ENCODE measurements around the gene KCND2.
"Not testable (repeated sequence)": the region's sequence is repeated elsewhere in the genome, so short reads cannot be mapped to it uniquely, and the experiment has no call there.

The KCND2 gene

DNA sequence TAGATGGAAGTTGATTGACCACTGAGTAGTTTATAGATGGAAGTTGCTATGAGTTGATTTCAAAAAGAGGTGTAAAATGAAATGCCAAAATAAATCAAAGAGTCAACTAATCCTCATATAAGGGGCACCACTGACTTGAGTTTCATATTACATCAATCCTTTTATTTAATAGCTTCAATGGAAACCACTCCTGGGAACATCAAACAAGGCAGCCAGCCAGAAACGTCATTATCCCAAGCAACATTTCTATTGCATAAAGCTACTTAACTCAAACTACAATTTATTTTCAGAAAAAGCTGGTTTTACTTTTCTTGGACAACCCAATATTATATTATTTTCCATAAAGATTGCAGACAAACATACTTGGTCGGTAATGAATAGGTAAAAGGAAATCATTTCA lies 422.9 kb downstream of the KCND2 start:
- TF ChIP-seq CTCF (IDR thresholded peaks at IDR 0.05; ENCODE audit: low read depth, low read length) = no peak
- DNase-seq (ENCODE audit: low read depth, low spot score) = no peak
- no peak overlapping the region for H3K4me3 ChIP-seq (ENCODE audit: low read depth, low read length)
- in situ Hi-C loops (cut with HindIII; ENCODE audit: low sequenced_read_pairs) = no loop called here

- in situ Hi-C loops (cut with HindIII; ENCODE audit: low sequenced_read_pairs) = no loop called here
- no peak for DNase-seq (ENCODE audit: low read depth, low spot score)
- no peak for TF ChIP-seq CTCF (IDR thresholded peaks at IDR 0.05; ENCODE audit: low read depth, low read length)
- no peak overlapping the region for H3K4me3 ChIP-seq (ENCODE audit: low read depth, low read length)
Observed at GRCh38 chr7:120700796-120701195, 427.8 kb downstream of the KCND2 start.

DNA sequence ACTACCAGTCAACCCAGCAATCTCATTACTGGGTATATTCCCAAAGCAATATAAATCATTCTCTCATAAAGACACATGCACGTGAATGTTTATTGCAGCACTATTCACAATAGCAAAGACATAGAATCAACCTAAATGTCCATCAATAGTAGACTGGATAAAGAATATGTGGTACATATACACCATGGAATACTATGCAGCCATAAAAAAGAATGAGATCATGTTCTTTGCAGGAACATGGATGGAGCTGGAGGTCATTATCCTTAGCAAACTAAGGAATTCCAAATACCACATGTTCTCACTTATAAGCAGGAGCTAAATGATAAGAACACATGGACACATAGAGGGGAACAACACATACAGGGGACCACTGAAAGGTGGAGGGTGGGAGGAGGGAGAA lies 429.4 kb downstream of the KCND2 start:
- H3K4me3 ChIP-seq (ENCODE audit: low read depth, low read length); in situ Hi-C loops (cut with HindIII; ENCODE audit: low sequenced_read_pairs); DNase-seq (ENCODE audit: low read depth, low spot score): not testable (repeated sequence)

DNA sequence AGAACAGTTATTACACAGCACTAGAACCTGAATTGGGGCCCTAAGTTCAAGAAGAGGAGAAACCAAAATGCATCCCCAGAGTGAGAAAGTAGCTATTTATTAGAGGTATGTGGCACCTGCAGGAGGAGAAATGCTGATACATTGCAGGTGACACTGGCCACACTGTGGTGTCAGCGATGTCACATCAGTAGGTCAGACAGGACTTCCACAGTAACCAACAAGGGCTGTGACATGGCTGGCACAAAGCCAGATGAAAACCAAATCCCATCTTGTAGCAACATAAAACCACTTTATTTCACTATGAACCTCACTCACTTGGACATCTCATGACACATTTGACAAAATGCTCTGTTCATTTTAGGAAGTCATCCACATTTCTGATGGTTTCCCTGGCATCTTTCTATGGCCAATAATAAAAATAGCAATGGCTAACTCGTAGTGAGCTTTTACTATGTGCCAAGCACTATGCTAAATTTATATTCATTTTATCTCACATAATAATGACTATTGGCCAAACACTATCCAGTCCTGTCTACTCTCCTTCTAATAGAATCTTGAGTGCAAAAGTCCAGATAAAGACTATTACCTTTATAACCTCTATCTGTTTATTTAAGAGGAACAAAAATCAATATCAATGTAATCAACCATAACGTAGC lies 430.7 kb downstream of the KCND2 start:
- in situ Hi-C loops (cut with HindIII; ENCODE audit: low sequenced_read_pairs) = no loop called here
- no peak overlapping the region for H3K4me3 ChIP-seq (ENCODE audit: low read depth, low read length)
- DNase-seq (ENCODE audit: low read depth, low spot score) = no peak
- no peak for TF ChIP-seq CTCF (IDR thresholded peaks at IDR 0.05; ENCODE audit: low read depth, low read length)

DNA sequence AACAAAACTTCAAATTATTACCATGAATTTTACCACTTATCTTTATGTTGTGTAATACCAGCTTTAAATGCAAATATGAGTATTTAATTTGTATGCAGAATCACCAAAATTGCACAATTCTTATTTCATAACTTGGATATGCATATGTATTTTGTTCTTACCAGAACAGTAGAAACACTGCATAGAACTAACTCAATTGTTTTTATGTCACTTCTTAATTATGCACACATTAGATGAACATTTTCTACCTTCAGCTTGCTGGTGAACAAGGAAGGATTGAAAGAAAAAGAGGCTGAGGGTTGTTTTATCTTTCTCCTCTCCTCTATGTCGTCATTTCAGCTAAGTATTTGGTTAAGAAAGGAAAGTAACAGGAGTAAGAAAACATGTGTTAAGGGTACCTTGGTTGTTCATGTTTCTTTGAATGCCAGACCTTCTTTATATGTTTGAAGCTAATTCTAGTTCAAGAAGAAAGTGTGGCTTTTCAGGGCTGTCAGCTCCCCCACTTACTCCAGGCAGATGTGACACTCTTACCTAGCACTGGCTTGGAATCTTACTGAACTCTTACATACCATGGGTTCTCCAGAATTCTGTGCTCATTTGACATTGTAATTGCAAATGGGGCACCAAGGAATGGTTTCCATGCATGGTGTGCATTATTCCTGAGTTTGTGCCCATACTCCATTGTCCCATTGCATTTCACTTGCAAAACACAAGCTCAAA lies 436.4 kb downstream of the KCND2 start:
- DNase-seq (ENCODE audit: low read depth, low spot score) = no peak
- in situ Hi-C loops (cut with HindIII; ENCODE audit: low sequenced_read_pairs) = no loop called here
- no peak for TF ChIP-seq CTCF (IDR thresholded peaks at IDR 0.05; ENCODE audit: low read depth, low read length)
- no peak overlapping the region for H3K4me3 ChIP-seq (ENCODE audit: low read depth, low read length)

DNA sequence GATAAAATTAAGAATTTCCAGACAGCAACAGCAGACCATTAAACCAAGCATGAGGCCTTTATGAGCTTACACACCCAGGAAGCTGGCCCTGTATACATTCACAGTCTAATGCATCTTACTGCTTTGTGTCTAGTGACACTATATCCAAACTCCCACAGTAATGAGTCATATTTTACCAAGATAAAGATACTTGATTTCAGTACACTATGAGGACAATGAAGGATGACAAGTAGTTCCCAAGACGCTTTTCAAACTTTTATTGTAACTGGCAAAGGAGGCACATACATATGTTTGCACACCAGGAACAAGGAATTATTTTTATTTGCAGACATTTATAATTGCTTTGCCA lies 437.0 kb downstream of the KCND2 start:
- in situ Hi-C loops (cut with HindIII; ENCODE audit: low sequenced_read_pairs) = no loop called here
- TF ChIP-seq CTCF (IDR thresholded peaks at IDR 0.05; ENCODE audit: low read depth, low read length) = no peak
- H3K4me3 ChIP-seq (ENCODE audit: low read depth, low read length) = no peak overlapping the region
- DNase-seq (ENCODE audit: low read depth, low spot score) = no peak

- peak; percentile 36 for DNase-seq (ENCODE audit: low read depth, low spot score)
- no peak overlapping the region for H3K4me3 ChIP-seq (ENCODE audit: low read depth, low read length)
- no peak for TF ChIP-seq CTCF (IDR thresholded peaks at IDR 0.05; ENCODE audit: low read depth, low read length)
- in situ Hi-C loops (cut with HindIII; ENCODE audit: low sequenced_read_pairs) = no loop called here
Observed at GRCh38 chr7:120714945-120715344, 442.0 kb downstream of the KCND2 start.

Data from astrocyte of the spinal cord (primary cell).